ENCODE data around the gene MON1B.
"Not testable (repeated sequence)": the region's sequence is repeated elsewhere in the genome, so short reads cannot be mapped to it uniquely, and the experiment has no call there.

The MON1B gene

GRCh38 chr16:77190478-77191258 lies at the start of gene MON1B:
MON1B (plus strand) TSS chr16:77191190; CDS start chr16:77191486, 296 bp downstream.
- in situ Hi-C loops (cut with MboI; ENCODE audit: low sequenced_read_pairs) = no loop called here

GRCh38 chr16:77143364-77143763 lies 47.6 kb upstream of the MON1B start:
- in situ Hi-C loops (cut with MboI; ENCODE audit: low sequenced_read_pairs) = no loop called here

- in situ Hi-C loops (cut with MboI; ENCODE audit: low sequenced_read_pairs) = no loop called here
Observed at GRCh38 chr16:77148121-77148520, 42.9 kb upstream of the MON1B start.

DNA sequence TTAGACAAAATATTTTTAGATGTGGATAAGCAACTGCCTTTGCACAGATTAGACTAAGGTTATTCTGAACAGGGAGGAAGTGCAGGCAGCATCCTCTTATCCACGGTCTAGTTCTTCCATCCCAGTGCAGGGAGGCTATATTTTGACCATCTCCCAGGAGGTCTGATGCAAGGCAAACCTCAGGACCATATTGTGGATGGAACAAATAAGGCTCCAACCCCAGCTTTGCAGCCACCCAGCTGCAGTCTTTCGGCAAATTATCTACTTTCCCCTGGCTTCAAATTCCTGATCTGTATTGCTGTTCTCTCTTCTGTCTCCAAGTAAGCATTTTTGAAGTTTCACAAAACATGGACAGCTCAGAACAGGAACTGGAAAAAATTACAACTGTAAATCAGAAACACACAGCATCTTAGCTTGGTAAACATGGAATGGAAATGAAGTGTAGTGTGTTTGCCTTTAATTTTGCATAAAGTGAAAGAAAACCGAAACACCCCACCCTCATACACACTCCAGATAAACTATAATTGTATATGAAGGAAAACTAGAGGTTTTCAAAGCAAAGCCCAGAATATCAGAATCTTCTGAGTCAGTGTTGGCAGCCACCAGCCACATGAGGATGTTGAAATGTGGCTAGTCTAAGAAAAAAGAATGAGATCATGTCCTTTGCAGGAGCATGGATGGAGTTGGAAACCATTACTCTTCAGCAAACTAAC lies 33.5 kb upstream of the MON1B start:
- in situ Hi-C loops (cut with MboI; ENCODE audit: low sequenced_read_pairs) = loop anchor here (25.0 kb wide), 1 partner anchor 1370 kb away; no protein-coding TSS in a partner anchor

GRCh38 chr16:77158293-77158692 lies 32.7 kb upstream of the MON1B start:
- in situ Hi-C loops (cut with MboI; ENCODE audit: low sequenced_read_pairs) = loop anchor here (25.0 kb wide), 1 partner anchor 1371 kb away; no protein-coding TSS in a partner anchor

GRCh38 chr16:77165006-77165405 lies 26.0 kb upstream of the MON1B start:
- in situ Hi-C loops (cut with MboI; ENCODE audit: low sequenced_read_pairs) = loop anchor here (25.0 kb wide), 1 partner anchor 1378 kb away; no protein-coding TSS in a partner anchor

GRCh38 chr16:77165536-77166236 lies 25.3 kb upstream of the MON1B start:
- in situ Hi-C loops (cut with MboI; ENCODE audit: low sequenced_read_pairs) = loop anchor here (25.0 kb wide), 1 partner anchor 1378 kb away; no protein-coding TSS in a partner anchor

DNA sequence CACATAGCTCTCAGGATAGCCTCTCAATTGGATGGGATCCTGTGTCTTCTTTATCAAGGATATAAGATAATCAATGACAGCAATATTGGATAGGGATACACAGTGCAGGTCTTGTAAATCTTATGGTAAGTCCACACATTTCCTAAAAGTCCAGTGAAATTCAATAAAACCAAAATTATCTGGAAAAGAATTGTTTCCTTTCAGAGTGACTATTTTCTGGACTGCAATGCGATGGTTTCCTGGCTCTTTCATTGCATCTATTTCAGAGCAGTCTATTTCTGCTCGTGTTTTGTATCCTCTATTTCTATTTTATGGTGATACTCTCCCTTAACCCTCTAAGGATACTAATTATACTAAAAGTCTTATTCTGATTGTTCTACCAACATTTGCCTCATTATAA lies 24.3 kb upstream of the MON1B start:
- in situ Hi-C loops (cut with MboI; ENCODE audit: low sequenced_read_pairs) = loop anchor here (25.0 kb wide), 1 partner anchor 1379 kb away; no protein-coding TSS in a partner anchor

DNA sequence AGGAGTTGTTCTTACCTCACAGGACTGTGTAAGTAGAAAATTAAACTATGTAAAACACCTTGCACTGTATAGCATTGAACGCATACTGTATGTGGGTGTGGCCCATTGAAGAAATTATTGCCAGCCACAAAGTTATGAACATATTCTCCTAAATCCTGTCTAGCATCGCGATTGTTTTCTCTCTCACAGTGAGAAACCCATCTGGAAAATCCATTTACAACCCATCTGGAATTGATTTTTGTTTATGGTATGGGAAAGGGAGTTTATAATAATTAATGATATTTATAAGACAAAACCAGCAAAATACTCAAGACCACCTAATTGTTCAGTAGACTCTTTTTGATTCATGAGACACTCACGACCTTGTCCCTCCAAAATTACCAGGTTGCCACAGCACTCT lies 22.1 kb upstream of the MON1B start:
- in situ Hi-C loops (cut with MboI; ENCODE audit: low sequenced_read_pairs) = loop anchor here (25.0 kb wide), 1 partner anchor 1382 kb away; no protein-coding TSS in a partner anchor

- in situ Hi-C loops (cut with MboI; ENCODE audit: low sequenced_read_pairs) = loop anchor here (25.0 kb wide), 1 partner anchor 1382 kb away; no protein-coding TSS in a partner anchor
Observed at GRCh38 chr16:77169650-77170236, 21.2 kb upstream of the MON1B start.

DNA sequence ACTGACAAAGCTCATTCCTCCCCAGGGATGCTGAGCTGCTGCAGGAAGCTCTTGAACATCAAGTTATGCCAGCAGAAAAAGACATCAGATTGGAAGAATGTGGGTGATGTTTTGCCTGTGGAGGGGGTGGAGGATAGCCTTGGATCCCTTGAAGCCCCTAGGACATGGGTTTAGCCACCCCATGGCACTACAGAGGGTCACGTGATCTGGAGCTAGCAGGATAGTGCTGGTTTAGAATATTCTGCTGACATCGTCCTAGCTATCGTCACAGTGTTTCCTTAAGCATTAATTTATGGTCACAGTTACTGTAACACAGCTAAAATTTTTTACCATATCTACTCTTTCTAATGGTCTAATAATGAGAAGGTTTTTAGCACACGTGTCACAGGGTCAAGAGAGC lies 20.2 kb upstream of the MON1B start:
- in situ Hi-C loops (cut with MboI; ENCODE audit: low sequenced_read_pairs) = loop anchor here (25.0 kb wide), 1 partner anchor 1384 kb away; no protein-coding TSS in a partner anchor

DNA sequence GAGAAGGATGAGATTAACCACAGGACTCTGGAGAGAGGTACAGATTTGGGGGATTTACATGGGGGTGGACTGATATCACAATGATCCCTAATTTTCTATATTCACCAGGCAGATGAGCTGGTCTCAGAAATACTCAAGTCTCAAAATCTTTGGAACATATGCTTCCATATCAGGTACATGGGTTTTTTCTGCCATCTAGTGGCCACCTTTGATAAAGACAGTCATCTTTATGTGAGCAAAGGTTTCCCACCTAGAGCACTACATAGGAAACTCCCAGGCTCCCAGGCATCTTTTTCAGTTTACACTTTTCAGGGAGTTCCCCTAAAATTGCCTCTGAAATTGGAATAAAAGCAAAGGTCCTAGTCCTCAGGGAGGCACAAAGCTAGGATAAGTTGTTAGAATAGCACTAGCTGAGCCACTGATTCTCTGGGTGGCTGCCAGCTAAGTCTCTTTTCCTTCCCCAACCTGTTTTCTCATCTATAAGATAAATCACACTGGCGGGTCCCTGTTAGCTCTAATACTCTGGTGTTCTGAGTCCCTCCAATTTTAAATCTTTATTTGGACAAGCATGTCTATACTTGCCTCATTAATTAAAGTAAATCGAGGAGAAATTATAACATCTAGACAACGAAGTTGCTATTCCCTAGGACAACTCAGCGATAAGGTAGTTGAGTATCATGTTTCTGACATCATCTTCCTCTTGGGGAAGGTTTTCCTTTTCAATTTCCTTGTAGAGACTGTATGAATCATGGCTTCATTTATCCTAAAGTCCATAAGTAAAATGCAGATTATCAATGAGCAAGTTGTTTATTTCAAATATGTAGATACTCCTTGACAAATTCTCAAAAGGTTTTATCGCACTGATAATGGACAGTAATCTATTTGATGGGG lies 19.0 kb upstream of the MON1B start:
- in situ Hi-C loops (cut with MboI; ENCODE audit: low sequenced_read_pairs) = loop anchor here (25.0 kb wide), 1 partner anchor 1385 kb away; no protein-coding TSS in a partner anchor

DNA sequence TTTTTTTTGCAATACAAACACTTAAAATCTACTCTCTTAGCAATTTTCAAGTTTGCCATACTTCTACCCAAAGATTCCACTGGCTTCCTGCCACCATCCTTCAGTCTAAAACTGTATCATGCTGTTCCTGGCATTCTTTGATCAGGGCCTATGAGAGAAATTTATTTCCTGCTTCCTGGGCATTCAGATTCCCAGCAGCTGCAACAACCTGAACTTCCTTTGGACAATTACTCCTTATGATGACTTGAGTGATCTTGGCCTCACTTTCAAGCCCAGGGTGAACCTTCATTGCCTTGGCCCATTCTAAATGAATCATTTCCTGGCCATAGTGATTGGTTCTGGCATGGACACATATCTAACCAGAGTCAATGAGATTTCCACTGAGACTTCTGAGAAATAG lies 18.0 kb upstream of the MON1B start:
- in situ Hi-C loops (cut with MboI; ENCODE audit: low sequenced_read_pairs) = loop anchor here (25.0 kb wide), 1 partner anchor 1386 kb away; no protein-coding TSS in a partner anchor

- in situ Hi-C loops (cut with MboI; ENCODE audit: low sequenced_read_pairs) = no loop called here
Observed at GRCh38 chr16:77183137-77183536, 7.9 kb upstream of the MON1B start.

DNA sequence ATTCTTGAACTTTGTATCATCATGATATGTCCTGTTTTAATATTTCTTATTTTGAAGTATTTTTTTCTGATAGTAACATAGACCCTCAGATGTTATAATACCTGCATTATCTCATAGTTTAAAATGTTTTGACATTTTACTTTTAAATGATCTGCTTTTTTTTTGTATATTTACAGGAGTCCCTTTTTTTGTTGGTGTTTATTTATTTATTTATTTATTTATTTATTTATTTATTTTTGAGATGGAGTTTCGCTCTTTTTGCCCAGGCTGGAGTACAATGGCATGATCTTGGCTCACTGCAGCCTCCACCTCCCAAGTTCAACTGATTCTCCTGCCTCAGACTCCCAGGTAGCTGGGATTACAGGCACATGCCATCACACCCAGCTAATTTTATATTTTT lies 4.7 kb upstream of the MON1B start:
- in situ Hi-C loops (cut with MboI; ENCODE audit: low sequenced_read_pairs) = not testable (repeated sequence)

DNA sequence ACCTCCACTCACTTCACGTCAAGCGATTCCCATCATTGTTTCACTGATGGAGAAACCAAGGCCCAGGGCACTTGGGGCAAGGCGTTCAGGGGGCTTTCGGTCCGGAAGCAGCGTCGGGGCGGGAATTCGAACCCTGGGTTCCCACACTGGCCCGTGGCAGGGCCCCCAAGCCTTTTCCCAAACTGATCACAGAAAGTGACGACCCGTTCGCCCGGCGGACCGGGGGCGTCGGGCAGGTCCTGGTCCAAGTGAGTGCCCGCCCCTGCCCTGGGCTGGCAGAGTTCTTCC lies 856 bp upstream of the MON1B start:
- in situ Hi-C loops (cut with MboI; ENCODE audit: low sequenced_read_pairs) = no loop called here

GRCh38 chr16:77191259-77191969 lies 424 bp downstream of the MON1B start:
- in situ Hi-C loops (cut with MboI; ENCODE audit: low sequenced_read_pairs) = no loop called here

GRCh38 chr16:77193377-77193776 lies 2.4 kb downstream of the MON1B start:
- in situ Hi-C loops (cut with MboI; ENCODE audit: low sequenced_read_pairs) = no loop called here

Measured in HL-60/S4 (cell line).